Gastrocnemius medialis (tissue), 4 donors: Measurements from ENCODE around the gene PDE10A.

ENCODE experiments used
- POLR2A ChIP-seq, 2 donors: fragments of 450-650 bp; IDR thresholded peaks; one replicate each; pipeline ENCODE4 v1.6.1; 2017; ENCODE audit warnings: antibody characterized with exemption in 2 of 2, mild to moderate bottlenecking in 2 of 2, moderate library complexity in 2 of 2
- TF ChIP-seq, protein P1 (sequence below), 5 experiments: fragments of 450-650 bp in 3 of 5; fragments of 200-600 bp in 2 of 5; sonication (generic) in 2 of 5; IDR thresholded peaks in 4 of 5; conservative IDR thresholded peaks in 1 of 5; 1 replicate in 4 of 5; 2 replicates in 1 of 5; pipeline ENCODE4 v1.5.1; 2016 to 2019; ENCODE audit warnings: antibody characterized with exemption in 5 of 5, mild to moderate bottlenecking in 3 of 5, moderate library complexity in 3 of 5

DNA sequence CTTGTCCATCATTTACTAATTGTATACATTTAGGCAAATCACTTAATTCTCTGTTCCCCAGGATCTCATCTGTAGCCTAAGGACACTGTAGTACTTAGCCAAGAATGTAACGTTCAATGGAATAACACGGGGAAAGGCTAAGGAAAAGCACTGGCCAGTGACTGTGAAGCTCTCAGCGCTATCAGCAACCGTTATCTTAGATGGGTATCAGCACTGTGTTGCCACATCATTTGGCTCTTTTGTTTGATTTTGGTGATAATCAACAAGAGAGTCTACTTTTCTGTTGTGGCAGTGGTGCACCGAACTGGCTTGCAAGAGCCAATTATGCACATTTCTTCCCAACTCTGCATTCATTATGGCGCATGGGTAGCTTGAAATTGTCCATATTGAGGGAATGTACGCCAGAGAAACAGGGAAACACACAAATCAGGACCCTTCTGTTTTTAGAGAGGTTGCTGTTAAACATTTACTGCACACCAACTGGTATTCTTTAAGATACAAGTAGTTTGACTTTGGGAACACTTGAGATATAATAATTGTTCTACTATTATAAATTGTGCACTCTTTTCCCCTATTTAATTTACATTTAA, 259.9 kb downstream of the PDE10A start:
- TF ChIP-seq, protein P1, sequence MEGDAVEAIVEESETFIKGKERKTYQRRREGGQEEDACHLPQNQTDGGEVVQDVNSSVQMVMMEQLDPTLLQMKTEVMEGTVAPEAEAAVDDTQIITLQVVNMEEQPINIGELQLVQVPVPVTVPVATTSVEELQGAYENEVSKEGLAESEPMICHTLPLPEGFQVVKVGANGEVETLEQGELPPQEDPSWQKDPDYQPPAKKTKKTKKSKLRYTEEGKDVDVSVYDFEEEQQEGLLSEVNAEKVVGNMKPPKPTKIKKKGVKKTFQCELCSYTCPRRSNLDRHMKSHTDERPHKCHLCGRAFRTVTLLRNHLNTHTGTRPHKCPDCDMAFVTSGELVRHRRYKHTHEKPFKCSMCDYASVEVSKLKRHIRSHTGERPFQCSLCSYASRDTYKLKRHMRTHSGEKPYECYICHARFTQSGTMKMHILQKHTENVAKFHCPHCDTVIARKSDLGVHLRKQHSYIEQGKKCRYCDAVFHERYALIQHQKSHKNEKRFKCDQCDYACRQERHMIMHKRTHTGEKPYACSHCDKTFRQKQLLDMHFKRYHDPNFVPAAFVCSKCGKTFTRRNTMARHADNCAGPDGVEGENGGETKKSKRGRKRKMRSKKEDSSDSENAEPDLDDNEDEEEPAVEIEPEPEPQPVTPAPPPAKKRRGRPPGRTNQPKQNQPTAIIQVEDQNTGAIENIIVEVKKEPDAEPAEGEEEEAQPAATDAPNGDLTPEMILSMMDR (IDR thresholded peaks at IDR 0.05 in 4 of 5, conservative IDR thresholded peaks at IDR 0.05 in 1 of 5) = no peak
- TF ChIP-seq POLR2A (IDR thresholded peaks at IDR 0.05) = no peak
